ENCODE results near the gene PCNA.

The PCNA gene

GRCh38 chr20:5119435-5120184, at the start of gene PCNA:
PCNA (minus strand) TSS chr20:5119958; CDS start chr20:5119798, 160 bp downstream.
- DNase-seq (ENCODE audit: insufficient read length, low spot score) (peak; percentile 79), FAIRE-seq (peak; percentile 98)

GRCh38 chr20:5168651-5169396, 49.1 kb upstream of the PCNA start:
- no peak for FAIRE-seq
- DNase-seq (ENCODE audit: insufficient read length, low spot score): no peak

GRCh38 chr20:5164645-5165625, 45.2 kb upstream of the PCNA start:
- DNase-seq (ENCODE audit: insufficient read length, low spot score): no peak
- no peak for FAIRE-seq

GRCh38 chr20:5161536-5162164, 41.9 kb upstream of the PCNA start:
- FAIRE-seq: no peak

GRCh38 chr20:5160882-5161281, 41.1 kb upstream of the PCNA start:
- FAIRE-seq: no peak
- DNase-seq (ENCODE audit: insufficient read length, low spot score): no peak

More at GRCh38 chr20:5161536-5162164, 41.9 kb upstream of the PCNA start:
- DNase-seq (ENCODE audit: insufficient read length, low spot score): no peak

- FAIRE-seq: no peak
Observed at GRCh38 chr20:5159928-5160327, 40.2 kb upstream of the PCNA start.

GRCh38 chr20:5156675-5157448, 37.1 kb upstream of the PCNA start:
- FAIRE-seq (no peak), DNase-seq (ENCODE audit: insufficient read length, low spot score) (no peak)

More at GRCh38 chr20:5159928-5160327, 40.2 kb upstream of the PCNA start:
- DNase-seq (ENCODE audit: insufficient read length, low spot score): no peak

GRCh38 chr20:5155404-5155803, 35.6 kb upstream of the PCNA start:
- no peak for DNase-seq (ENCODE audit: insufficient read length, low spot score)
- FAIRE-seq: no peak

GRCh38 chr20:5154543-5154925, 34.8 kb upstream of the PCNA start:
- DNase-seq (ENCODE audit: insufficient read length, low spot score): no peak

GRCh38 chr20:5153612-5154542, 34.1 kb upstream of the PCNA start:
- no peak for FAIRE-seq

More at GRCh38 chr20:5154543-5154925, 34.8 kb upstream of the PCNA start:
- FAIRE-seq: no peak

GRCh38 chr20:5153152-5153467, 33.4 kb upstream of the PCNA start:
- FAIRE-seq: no peak
- no peak for DNase-seq (ENCODE audit: insufficient read length, low spot score)

More at GRCh38 chr20:5153612-5154542, 34.1 kb upstream of the PCNA start:
- DNase-seq (ENCODE audit: insufficient read length, low spot score): no peak

GRCh38 chr20:5150226-5151076, 30.7 kb upstream of the PCNA start:
- DNase-seq (ENCODE audit: insufficient read length, low spot score): no peak
- no peak for FAIRE-seq

GRCh38 chr20:5149892-5150225, 30.1 kb upstream of the PCNA start:
- no peak for DNase-seq (ENCODE audit: insufficient read length, low spot score)
- no peak for FAIRE-seq

GRCh38 chr20:5148581-5148980, 28.8 kb upstream of the PCNA start:
- DNase-seq (ENCODE audit: insufficient read length, low spot score) (no peak), FAIRE-seq (no peak)

GRCh38 chr20:5146871-5147592, 27.3 kb upstream of the PCNA start:
- FAIRE-seq (peak; percentile 76), DNase-seq (ENCODE audit: insufficient read length, low spot score) (no peak)

- DNase-seq (ENCODE audit: insufficient read length, low spot score) (no peak), FAIRE-seq (no peak)
Observed at GRCh38 chr20:5146099-5146668, 26.4 kb upstream of the PCNA start.

Measured in GM19239 (cell line).